ENCODE measurements around the gene ATXN1.

Gene ATXN1

GRCh38 chr6:16470502-16471221, 290.6 kb downstream of the ATXN1 start:
- no peaks in the 10 kb centered on the region for H3K36me3 ChIP-seq (ENCODE audit: low read length)
- H3K4me3 ChIP-seq (ENCODE audit: insufficient read depth, low read length, poor library complexity, severe bottlenecking) = no peak overlapping the region
- H2AFZ ChIP-seq (ENCODE audit: low read depth, low read length, severe bottlenecking) = no peak overlapping the region
- 0 out of 2 replicates have a peak, but pooled peaks cover 3% of the 10 kb centered on the region for H3K27me3 ChIP-seq (ENCODE audit: low read length)
- H3K4me2 ChIP-seq (ENCODE audit: low read depth, low read length, poor library complexity, severe bottlenecking) = no peak overlapping the region
- TF ChIP-seq EZH2phosphoT487 (conservative IDR thresholded peaks at IDR 0.05; ENCODE audit: low read length) (no peak), CTCF (IDR thresholded peaks at IDR 0.05; ENCODE audit: insufficient read depth, low read length, poor library complexity, severe bottlenecking) (no peak)
- H3K9ac ChIP-seq (ENCODE audit: low read length) = no peak overlapping the region
- no peaks in the 10 kb centered on the region for H4K20me1 ChIP-seq (ENCODE audit: low read depth, low read length)
- H3F3A ChIP-seq (ENCODE audit: insufficient read depth) = no peaks in the 10 kb centered on the region
- no peaks in the 10 kb centered on the region for H3K9me2 ChIP-seq (replicated peaks; ENCODE audit: insufficient read depth, low read length)
- no peaks in the 10 kb centered on the region for H3K9me3 ChIP-seq (ENCODE audit: insufficient read depth, low read length)
- H3K79me2 ChIP-seq (ENCODE audit: insufficient read depth, low read length) = no peaks in the 10 kb centered on the region
- no peak overlapping the region for H3K27ac ChIP-seq (ENCODE audit: low read depth, low read length)

- H3K79me2 ChIP-seq (ENCODE audit: insufficient read depth, low read length) = no peaks in the 10 kb centered on the region
- TF ChIP-seq CTCF (IDR thresholded peaks at IDR 0.05; ENCODE audit: insufficient read depth, low read length, poor library complexity, severe bottlenecking) (no peak), EZH2phosphoT487 (conservative IDR thresholded peaks at IDR 0.05; ENCODE audit: low read length) (no peak)
- H3K4me2 ChIP-seq (ENCODE audit: low read depth, low read length, poor library complexity, severe bottlenecking) = no peak overlapping the region
- no peaks in the 10 kb centered on the region for H3K9me2 ChIP-seq (replicated peaks; ENCODE audit: insufficient read depth, low read length)
- no peaks in the 10 kb centered on the region for H4K20me1 ChIP-seq (ENCODE audit: low read depth, low read length)
- no peak overlapping the region for H3K9ac ChIP-seq (ENCODE audit: low read length)
- no peak overlapping the region for H3K27ac ChIP-seq (ENCODE audit: low read depth, low read length)
- H3K9me3 ChIP-seq (ENCODE audit: insufficient read depth, low read length) = no peaks in the 10 kb centered on the region
- H3F3A ChIP-seq (ENCODE audit: insufficient read depth) = no peaks in the 10 kb centered on the region
- no peak overlapping the region for H2AFZ ChIP-seq (ENCODE audit: low read depth, low read length, severe bottlenecking)
- 0 out of 2 replicates have a peak, but pooled peaks cover 3% of the 10 kb centered on the region for H3K27me3 ChIP-seq (ENCODE audit: low read length)
- no peak overlapping the region for H3K4me3 ChIP-seq (ENCODE audit: insufficient read depth, low read length, poor library complexity, severe bottlenecking)
- no peaks in the 10 kb centered on the region for H3K36me3 ChIP-seq (ENCODE audit: low read length)
Observed at GRCh38 chr6:16468991-16469615, 292.2 kb downstream of the ATXN1 start.

GRCh38 chr6:16466800-16467553, 294.3 kb downstream of the ATXN1 start:
- H3K27ac ChIP-seq (ENCODE audit: low read depth, low read length) = no peak overlapping the region
- no peak overlapping the region for H3K9ac ChIP-seq (ENCODE audit: low read length)
- H4K20me1 ChIP-seq (ENCODE audit: low read depth, low read length) = no peaks in the 10 kb centered on the region
- H3K4me3 ChIP-seq (ENCODE audit: insufficient read depth, low read length, poor library complexity, severe bottlenecking) = no peak overlapping the region
- no peaks in the 10 kb centered on the region for H3K9me2 ChIP-seq (replicated peaks; ENCODE audit: insufficient read depth, low read length)
- H3K9me3 ChIP-seq (ENCODE audit: insufficient read depth, low read length) = no peaks in the 10 kb centered on the region
- H3F3A ChIP-seq (ENCODE audit: insufficient read depth) = no peaks in the 10 kb centered on the region
- H3K4me2 ChIP-seq (ENCODE audit: low read depth, low read length, poor library complexity, severe bottlenecking) = no peak overlapping the region
- no peaks in the 10 kb centered on the region for H3K79me2 ChIP-seq (ENCODE audit: insufficient read depth, low read length)
- no peaks in the 10 kb centered on the region for H3K36me3 ChIP-seq (ENCODE audit: low read length)
- H3K27me3 ChIP-seq (ENCODE audit: low read length) = 0 out of 2 replicates have a peak, but pooled peaks cover 3% of the 10 kb centered on the region
- no peak overlapping the region for H2AFZ ChIP-seq (ENCODE audit: low read depth, low read length, severe bottlenecking)
- TF ChIP-seq EZH2phosphoT487 (conservative IDR thresholded peaks at IDR 0.05; ENCODE audit: low read length) (no peak), CTCF (IDR thresholded peaks at IDR 0.05; ENCODE audit: insufficient read depth, low read length, poor library complexity, severe bottlenecking) (no peak)
